ENCODE results near the gene CTNNA3. TPM values are rescaled to one million over a fixed set of nuclear protein-coding genes. Genes with fewer than 3 reads are reported as not detected.

CTNNA3 gene
- total and polyA plus RNA-seq, 2 of the 4 experiments (the other 2 are of a cell fraction): 0.19 to 0.90 TPM

DNA sequence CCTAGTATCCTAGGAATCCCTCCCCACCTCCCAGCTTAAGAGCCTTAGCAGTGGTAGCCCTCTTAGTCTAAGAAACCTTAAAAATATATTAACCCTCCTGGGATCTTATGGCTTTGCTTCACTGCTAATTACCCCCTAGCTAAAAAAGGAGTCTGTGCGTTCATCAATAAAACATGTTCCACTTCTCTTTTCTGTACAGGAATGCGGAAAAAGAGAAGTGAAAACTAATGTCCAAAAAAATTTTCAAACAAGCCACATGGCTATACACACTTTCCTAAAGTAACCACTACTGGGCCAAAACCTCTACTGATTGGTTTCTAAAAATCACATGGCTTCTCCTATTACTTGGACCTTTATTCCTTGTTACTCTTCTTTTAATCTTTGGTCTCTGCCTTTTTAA is 1437.3 kb downstream of the CTNNA3 start:
- Histone ChIP-seq H3K9me3 (ENCODE audit: control insufficient read depth, insufficient read depth, low read length) (peaks cover 2% of the 10 kb centered on the region), H3K23ac (ENCODE audit: low read depth, low read length) (no peak overlapping the region), H3K4me2 (ENCODE audit: low read depth, low read length) (no peak overlapping the region), H2BK15ac (ENCODE audit: low read depth, low read length) (no peak overlapping the region), H4K8ac (ENCODE audit: low read depth in 2 of 2, low read length in 2 of 2) (no peak overlapping the region), H4K20me1 (ENCODE audit: insufficient read depth, low read length) (no peaks in the 10 kb centered on the region), H2BK20ac (ENCODE audit: low read depth, low read length) (no peak overlapping the region), H3K27ac (ENCODE audit: insufficient read depth, low read length) (no peak overlapping the region), H3K79me1 (ENCODE audit: low read depth in 1 of 2, low read length in 2 of 2) (no peaks in the 10 kb centered on the region), H3K56ac (ENCODE audit: extremely low read depth, insufficient read depth, low read length) (no peak overlapping the region), H2AK5ac (ENCODE audit: low read depth, low read length) (no peak overlapping the region), H3K18ac (ENCODE audit: low read depth, low read length) (no peak overlapping the region), H3K4me3 (ENCODE audit: insufficient read depth, low read depth, low read length) (no peak overlapping the region), H2AFZ (replicated peaks; ENCODE audit: low read length, poor library complexity) (no peak overlapping the region), H2BK5ac (ENCODE audit: low read depth, low read length, poor library complexity, severe bottlenecking) (no peak overlapping the region), H3K9me1 (ENCODE audit: insufficient read depth, low read length) (no peaks in the 10 kb centered on the region), H4K5ac (ENCODE audit: low read depth, low read length) (no peak overlapping the region), H3K14ac (replicated peaks; ENCODE audit: low read depth, low read length) (no peak overlapping the region), H2BK120ac (ENCODE audit: low read depth, low read length) (no peak overlapping the region), H3K36me3 (ENCODE audit: control insufficient read depth, insufficient read depth, low read length) (no peaks in the 10 kb centered on the region), H3K9ac (ENCODE audit: low read depth, low read length) (no peak overlapping the region), H4K91ac (ENCODE audit: insufficient read depth, low read depth, low read length) (no peak overlapping the region), H3K27me3 (ENCODE audit: control insufficient read depth, insufficient read depth, low read length) (no peaks in the 10 kb centered on the region), H3K4ac (ENCODE audit: low read depth, low read length) (no peak overlapping the region), H2AK9ac (replicated peaks; ENCODE audit: low read depth, low read length, poor library complexity) (no peak overlapping the region), H3K4me1 (ENCODE audit: control insufficient read depth, insufficient read depth, low read length) (no peaks in the 10 kb centered on the region)
- DNase-seq: no peak
- POLR2A ChIA-PET (ENCODE audit: unreplicated experiment): no interaction called here
- in situ Hi-C loops (cut with MboI; ENCODE audit: low sequenced_read_pairs) (no loop called here), intact Hi-C loops (cut with micrococcal nuclease) (no loop called here), dilution Hi-C loops (cut with HindIII; ENCODE audit: low sequenced_read_pairs, unreplicated experiment) (no loop called here)
- WGBS, 2 experiments (ENCODE audit: extremely low coverage in 2 of 2, insufficient read length in 1 of 2): 83% methylated on average over 2 of the region's 2 CpGs; no CpG with 5 or more reads in 1 of the 2 experiments
- BruUV-seq (replicated peaks): no TSS peak
- no peak for ATAC-seq (ENCODE audit: low read depth)
- CTCF ChIA-PET: no interaction called here
- TF ChIP-seq MAFK (IDR thresholded peaks at IDR 0.05; ENCODE audit: low read depth, low read length) (no peak), FOS (IDR thresholded peaks at IDR 0.05; ENCODE audit: low read depth, low read length) (no peak), POLR2A (IDR thresholded peaks at IDR 0.05; ENCODE audit: low read depth, low read length) (no peak), RCOR1 (IDR thresholded peaks at IDR 0.05; ENCODE audit: insufficient replicate concordance, low read length) (no peak), SMC3 (IDR thresholded peaks at IDR 0.05; ENCODE audit: low read depth, low read length) (no peak), MAZ (IDR thresholded peaks at IDR 0.05; ENCODE audit: borderline replicate concordance, low read depth, low read length) (no peak)
- TF ChIP-seq, protein P1, sequence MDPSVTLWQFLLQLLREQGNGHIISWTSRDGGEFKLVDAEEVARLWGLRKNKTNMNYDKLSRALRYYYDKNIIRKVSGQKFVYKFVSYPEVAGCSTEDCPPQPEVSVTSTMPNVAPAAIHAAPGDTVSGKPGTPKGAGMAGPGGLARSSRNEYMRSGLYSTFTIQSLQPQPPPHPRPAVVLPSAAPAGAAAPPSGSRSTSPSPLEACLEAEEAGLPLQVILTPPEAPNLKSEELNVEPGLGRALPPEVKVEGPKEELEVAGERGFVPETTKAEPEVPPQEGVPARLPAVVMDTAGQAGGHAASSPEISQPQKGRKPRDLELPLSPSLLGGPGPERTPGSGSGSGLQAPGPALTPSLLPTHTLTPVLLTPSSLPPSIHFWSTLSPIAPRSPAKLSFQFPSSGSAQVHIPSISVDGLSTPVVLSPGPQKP (IDR thresholded peaks at IDR 0.05; ENCODE audit: borderline replicate concordance, low read depth, low read length): no peak
